GM12873 (cell line): Measurements from ENCODE around the gene TTI1.

Experiments
- TF ChIP-seq, protein P1 (sequence below): IDR thresholded peaks from 2 replicates; pipeline ENCODE4 v1.5.1; 2012; ENCODE audit warnings: low read depth, mild to moderate bottlenecking, moderate library complexity, low read length, control low read depth; ENCODE audit not compliant: insufficient read depth; ENCODE audit errors: missing control alignments

TTI1 gene

DNA sequence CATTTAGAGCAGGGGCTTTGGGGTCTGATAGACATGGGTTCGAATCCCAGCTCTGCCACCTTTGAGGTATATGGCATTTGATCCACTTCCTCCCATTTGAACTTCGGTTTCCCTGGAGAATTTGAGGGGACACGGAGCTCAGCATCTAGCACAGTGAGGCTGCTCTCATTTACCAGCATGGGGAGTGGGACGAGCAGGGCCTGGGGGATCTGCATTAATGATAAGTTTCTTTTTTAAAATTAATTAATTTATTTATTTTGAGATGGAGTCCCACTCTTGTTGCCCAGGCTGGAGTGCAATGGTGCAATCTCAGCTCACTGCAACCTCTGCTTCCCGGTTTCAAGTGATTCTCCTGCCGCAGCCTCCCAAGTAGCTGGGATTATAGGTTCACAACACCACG is 77.7 kb downstream of the TTI1 start:
- TF ChIP-seq, protein P1, sequence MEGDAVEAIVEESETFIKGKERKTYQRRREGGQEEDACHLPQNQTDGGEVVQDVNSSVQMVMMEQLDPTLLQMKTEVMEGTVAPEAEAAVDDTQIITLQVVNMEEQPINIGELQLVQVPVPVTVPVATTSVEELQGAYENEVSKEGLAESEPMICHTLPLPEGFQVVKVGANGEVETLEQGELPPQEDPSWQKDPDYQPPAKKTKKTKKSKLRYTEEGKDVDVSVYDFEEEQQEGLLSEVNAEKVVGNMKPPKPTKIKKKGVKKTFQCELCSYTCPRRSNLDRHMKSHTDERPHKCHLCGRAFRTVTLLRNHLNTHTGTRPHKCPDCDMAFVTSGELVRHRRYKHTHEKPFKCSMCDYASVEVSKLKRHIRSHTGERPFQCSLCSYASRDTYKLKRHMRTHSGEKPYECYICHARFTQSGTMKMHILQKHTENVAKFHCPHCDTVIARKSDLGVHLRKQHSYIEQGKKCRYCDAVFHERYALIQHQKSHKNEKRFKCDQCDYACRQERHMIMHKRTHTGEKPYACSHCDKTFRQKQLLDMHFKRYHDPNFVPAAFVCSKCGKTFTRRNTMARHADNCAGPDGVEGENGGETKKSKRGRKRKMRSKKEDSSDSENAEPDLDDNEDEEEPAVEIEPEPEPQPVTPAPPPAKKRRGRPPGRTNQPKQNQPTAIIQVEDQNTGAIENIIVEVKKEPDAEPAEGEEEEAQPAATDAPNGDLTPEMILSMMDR: no peak

DNA sequence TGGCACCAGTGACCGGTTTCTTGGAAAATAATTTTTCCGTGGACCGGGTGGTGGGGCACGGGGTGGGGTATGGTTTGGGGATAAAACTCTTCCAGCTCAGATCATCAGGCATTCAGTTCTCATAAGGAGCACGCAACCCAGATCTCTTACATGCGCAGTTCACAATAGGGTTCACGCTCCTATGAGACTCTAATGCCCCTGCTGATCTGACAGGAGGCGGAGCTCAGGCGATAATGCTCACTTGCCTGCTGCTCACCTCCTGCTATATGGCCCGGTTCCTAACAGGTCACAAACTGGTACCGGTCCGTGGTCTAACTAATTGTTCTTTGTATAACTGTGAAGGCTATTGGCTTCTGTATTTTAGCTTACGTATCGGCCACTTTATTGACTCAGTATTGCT is 78.6 kb downstream of the TTI1 start:
- TF ChIP-seq, protein P1: no peak

DNA sequence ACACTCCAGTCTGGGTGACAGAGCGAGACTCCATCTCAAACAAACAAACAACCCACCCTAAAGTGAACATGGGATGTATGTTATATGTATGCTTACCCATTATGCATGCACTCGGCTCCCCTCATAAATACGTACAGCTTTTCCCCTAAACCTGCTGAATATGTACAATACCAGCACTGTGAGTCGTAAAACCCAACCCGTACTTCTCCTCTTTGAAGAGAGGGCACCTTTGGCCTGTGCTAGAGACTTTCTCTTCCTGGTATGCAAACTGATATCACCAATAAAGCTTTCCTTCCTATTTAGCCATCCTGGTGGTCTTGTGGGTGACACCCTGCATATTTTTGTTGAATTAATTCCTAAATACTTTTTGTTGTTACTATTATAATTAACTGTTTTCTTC is 79.1 kb downstream of the TTI1 start:
- TF ChIP-seq, protein P1: no peak

DNA sequence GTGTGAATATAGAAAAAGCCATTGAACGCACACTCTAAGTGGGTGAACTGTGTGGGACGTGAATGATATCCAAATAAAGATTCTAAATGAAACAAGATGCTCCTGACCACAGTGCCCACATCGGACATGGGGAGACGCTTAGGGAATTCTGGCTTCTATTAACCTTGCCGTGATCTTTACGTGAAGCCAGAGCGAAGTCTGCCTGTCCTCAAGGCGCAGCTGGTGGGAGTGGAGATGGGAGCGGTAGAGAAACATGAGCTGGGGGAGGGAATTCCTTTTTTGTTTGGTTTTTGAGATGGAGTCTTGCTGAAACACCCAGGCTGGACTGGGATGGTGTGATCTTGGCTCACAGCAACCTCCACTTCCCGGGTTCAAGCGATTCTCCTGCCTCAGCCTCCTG is 84.3 kb downstream of the TTI1 start:
- TF ChIP-seq, protein P1: no peak

DNA sequence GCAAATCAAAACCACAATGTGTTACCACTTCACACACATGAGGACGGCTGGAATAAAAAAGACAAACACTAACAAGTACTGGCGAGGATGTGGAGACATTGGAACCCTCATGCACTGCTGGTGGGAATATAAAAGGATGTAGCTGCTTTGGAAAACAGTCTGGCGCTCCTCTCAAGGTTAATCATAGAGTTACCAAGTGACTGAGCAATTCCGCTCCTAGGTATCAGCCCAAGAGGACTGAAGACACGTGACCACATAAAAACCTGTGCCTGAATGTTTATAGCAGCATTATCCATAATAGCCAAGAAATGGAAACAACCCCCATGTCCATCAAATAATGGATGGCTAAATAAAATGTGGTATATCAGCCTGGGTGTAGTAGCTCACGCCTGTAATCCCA is 85.3 kb downstream of the TTI1 start:
- TF ChIP-seq, protein P1: no peak

DNA sequence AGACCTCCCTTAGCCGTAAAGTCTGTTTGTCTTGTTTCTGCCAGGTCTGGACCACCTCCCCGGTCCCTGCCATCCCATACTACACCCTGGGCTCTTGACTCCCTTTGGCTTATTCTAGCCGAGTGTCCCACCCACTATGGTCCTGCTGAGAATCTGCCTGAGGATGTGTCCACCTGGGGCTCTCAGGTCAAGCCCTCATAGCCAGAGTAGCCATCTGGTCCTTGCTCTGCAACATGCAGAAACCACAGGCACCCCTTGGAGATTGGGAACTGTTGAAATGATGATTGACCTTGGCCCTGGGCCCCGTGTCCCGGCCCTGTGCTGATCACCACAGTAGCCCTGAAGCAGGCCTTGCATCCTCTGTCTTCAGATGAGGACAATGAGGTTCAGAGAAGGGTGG is 86.3 kb downstream of the TTI1 start:
- TF ChIP-seq, protein P1: no peak

DNA sequence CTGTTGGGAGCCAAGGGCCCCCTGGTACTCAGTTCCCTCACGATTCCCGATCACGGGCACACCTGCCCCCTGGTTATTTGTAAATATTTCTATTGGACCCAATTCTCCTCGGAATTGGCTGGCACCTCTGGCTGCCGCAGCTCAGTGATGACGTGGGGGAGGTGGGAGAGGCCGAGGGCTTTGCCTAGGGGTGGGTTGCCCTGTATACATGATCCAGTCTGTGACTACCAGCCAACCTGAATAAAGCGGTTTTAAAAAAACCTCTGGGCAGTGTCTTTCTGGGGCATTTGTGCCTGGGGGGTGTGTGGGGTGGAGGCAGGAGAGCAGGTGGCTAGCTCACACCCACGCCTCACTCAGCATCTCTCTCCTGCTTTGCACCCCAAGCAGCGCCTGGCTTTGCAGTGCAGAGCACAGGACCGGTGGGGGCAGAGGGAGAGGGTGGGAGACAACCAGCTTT is 88.1 kb downstream of the TTI1 start:
- TF ChIP-seq, protein P1: no peak
